Measurements from ENCODE around the gene TDRD12.

GRCh38 chr19:32866564-32867265, 147.1 kb downstream of the TDRD12 start:
- TF ChIP-seq POLR2A (IDR thresholded peaks at IDR 0.05; ENCODE audit: low read depth, low read length) (no peak), CTCF (IDR thresholded peaks at IDR 0.05; ENCODE audit: extremely low read depth in 1 of 2, insufficient read depth in 1 of 2, low read depth in 1 of 2, low read length in 2 of 2) (no peak), EZH2 (IDR thresholded peaks at IDR 0.05; ENCODE audit: borderline replicate concordance, low read depth, low read length, severe bottlenecking) (no peak), POLR2AphosphoS5 (IDR thresholded peaks at IDR 0.05; ENCODE audit: insufficient read depth, low read depth, low read length) (no peak), MAX (IDR thresholded peaks at IDR 0.05; ENCODE audit: insufficient read depth, insufficient read length) (no peak), GATA2 (IDR thresholded peaks at IDR 0.05; ENCODE audit: insufficient read depth, insufficient read length, low read depth, low read length) (no peak), JUN (IDR thresholded peaks at IDR 0.05; ENCODE audit: borderline replicate concordance, insufficient read depth, insufficient read length, low read depth) (no peak), MYC (IDR thresholded peaks at IDR 0.05; ENCODE audit: low read depth, low read length) (no peak), FOS (IDR thresholded peaks at IDR 0.05; ENCODE audit: borderline replicate concordance, insufficient read depth, low read length) (no peak)
